ENCODE data around the gene RPGRIP1L. TPM values are rescaled to one million over a fixed set of nuclear protein-coding genes. Genes with fewer than 3 reads are reported as not detected.

Gene RPGRIP1L
- total RNA-seq, 1 donor from 2014 or later: 21.4 TPM

- peaks cover 19% of the 10 kb centered on the region for H3K36me3 Mint-ChIP-seq
- no peak for DNase-seq (ENCODE audit: extremely low spot score, unreplicated experiment)
- no peak overlapping the region for H3K4me3 Mint-ChIP-seq
- H3K27ac Mint-ChIP-seq: no peak overlapping the region
- H3K27me3 Mint-ChIP-seq: no peaks in the 10 kb centered on the region
- peaks cover 17% of the 10 kb centered on the region for H3K4me1 Mint-ChIP-seq (ENCODE audit: unreplicated experiment)
- TF ChIP-seq, protein P1, sequence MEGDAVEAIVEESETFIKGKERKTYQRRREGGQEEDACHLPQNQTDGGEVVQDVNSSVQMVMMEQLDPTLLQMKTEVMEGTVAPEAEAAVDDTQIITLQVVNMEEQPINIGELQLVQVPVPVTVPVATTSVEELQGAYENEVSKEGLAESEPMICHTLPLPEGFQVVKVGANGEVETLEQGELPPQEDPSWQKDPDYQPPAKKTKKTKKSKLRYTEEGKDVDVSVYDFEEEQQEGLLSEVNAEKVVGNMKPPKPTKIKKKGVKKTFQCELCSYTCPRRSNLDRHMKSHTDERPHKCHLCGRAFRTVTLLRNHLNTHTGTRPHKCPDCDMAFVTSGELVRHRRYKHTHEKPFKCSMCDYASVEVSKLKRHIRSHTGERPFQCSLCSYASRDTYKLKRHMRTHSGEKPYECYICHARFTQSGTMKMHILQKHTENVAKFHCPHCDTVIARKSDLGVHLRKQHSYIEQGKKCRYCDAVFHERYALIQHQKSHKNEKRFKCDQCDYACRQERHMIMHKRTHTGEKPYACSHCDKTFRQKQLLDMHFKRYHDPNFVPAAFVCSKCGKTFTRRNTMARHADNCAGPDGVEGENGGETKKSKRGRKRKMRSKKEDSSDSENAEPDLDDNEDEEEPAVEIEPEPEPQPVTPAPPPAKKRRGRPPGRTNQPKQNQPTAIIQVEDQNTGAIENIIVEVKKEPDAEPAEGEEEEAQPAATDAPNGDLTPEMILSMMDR (conservative IDR thresholded peaks at IDR 0.05): no peak
- H3K9me3 Mint-ChIP-seq: peaks cover 3% of the 10 kb centered on the region
These were observed 92.4 kb downstream of the RPGRIP1L start for GRCh38 chr16:53611179-53611696.

- DNase-seq (ENCODE audit: extremely low spot score, unreplicated experiment): no peak
- Mint-ChIP-seq H3K4me1 (ENCODE audit: unreplicated experiment) (peaks cover 17% of the 10 kb centered on the region), H3K4me3 (no peak overlapping the region), H3K36me3 (peaks cover 28% of the 10 kb centered on the region), H3K9me3 (peaks cover 3% of the 10 kb centered on the region), H3K27ac (no peak overlapping the region), H3K27me3 (no peaks in the 10 kb centered on the region)
- TF ChIP-seq, protein P1 (conservative IDR thresholded peaks at IDR 0.05): no peak
These were observed 94.1 kb downstream of the RPGRIP1L start for GRCh38 chr16:53609536-53609935.

DNA sequence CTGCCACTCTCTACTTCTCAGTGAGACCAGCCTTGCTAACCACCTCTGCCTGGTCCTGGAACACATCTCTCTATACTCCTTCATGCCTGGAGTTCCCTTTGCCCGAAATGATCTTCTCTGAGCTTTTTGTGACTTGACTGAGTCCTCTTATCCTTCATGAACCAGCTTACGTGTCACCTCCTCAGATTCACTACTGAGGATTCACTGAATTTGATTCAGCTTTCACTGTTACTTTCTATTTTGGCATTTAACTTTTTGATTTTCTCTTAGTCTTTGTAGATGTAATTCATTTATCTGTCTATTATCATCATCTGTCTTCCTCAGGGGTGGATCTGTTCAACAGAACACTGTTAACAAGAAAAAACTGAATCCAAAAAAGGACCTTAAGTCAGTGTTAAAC is 95.6 kb downstream of the RPGRIP1L start:
- no peaks in the 10 kb centered on the region for H3K27me3 Mint-ChIP-seq
- no peaks in the 10 kb centered on the region for H3K9me3 Mint-ChIP-seq
- H3K4me1 Mint-ChIP-seq (ENCODE audit: unreplicated experiment): peaks cover 17% of the 10 kb centered on the region
- no peak overlapping the region for H3K27ac Mint-ChIP-seq
- H3K4me3 Mint-ChIP-seq: no peak overlapping the region
- TF ChIP-seq, protein P1 (conservative IDR thresholded peaks at IDR 0.05): no peak
- peaks cover 27% of the 10 kb centered on the region for H3K36me3 Mint-ChIP-seq
- no peak for DNase-seq (ENCODE audit: extremely low spot score, unreplicated experiment)

DNA sequence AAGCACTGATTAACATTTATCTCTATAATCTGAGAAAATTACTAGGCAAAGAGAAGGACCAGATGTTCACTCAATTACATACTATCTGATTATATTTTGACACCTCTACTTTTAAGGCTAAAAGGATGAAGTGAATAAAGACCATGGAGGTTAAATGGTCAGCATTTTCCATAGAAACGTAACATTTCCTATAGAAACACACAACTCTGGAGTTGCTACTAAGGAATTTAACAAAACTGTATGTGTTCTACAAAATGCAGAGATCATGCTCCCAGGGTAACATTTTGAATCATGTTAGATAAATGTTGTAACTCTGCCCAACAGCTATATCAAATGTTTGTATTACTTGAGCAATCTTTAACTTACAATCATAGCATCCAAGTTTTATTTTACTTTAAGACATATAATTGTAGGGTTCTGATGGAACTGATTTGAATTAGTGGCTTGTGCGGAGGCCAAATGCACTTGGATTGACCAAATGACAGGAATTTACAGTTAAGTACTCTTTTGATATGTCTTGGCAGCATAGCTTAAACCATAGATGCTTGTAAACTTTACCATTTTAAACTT is 97.7 kb downstream of the RPGRIP1L start:
- Mint-ChIP-seq H3K27me3 (no peaks in the 10 kb centered on the region), H3K9me3 (no peaks in the 10 kb centered on the region), H3K4me1 (ENCODE audit: unreplicated experiment) (peaks cover 6% of the 10 kb centered on the region), H3K27ac (no peak overlapping the region), H3K4me3 (no peak overlapping the region), H3K36me3 (peaks cover 26% of the 10 kb centered on the region)
- no peak for DNase-seq (ENCODE audit: extremely low spot score, unreplicated experiment)
- TF ChIP-seq, protein P1 (conservative IDR thresholded peaks at IDR 0.05): no peak

- no peak for DNase-seq (ENCODE audit: extremely low spot score, unreplicated experiment)
- Mint-ChIP-seq H3K4me3 (no peak overlapping the region), H3K4me1 (ENCODE audit: unreplicated experiment) (peaks cover 6% of the 10 kb centered on the region), H3K9me3 (no peaks in the 10 kb centered on the region), H3K27ac (no peak overlapping the region), H3K36me3 (peaks cover 23% of the 10 kb centered on the region), H3K27me3 (no peaks in the 10 kb centered on the region)
- TF ChIP-seq, protein P1 (conservative IDR thresholded peaks at IDR 0.05): no peak
These were observed 98.3 kb downstream of the RPGRIP1L start for GRCh38 chr16:53605356-53605755.

All from type B pancreatic cell (in vitro differentiated cells).